NB4 (cell line): ENCODE measurements around the gene NR3C2.

ENCODE experiments used
- MYC ChIP-seq: IDR thresholded peaks from 2 replicates; pipeline ENCODE4 v1.6.1; 2011; ENCODE audit warnings: low read depth, low read length
- POLR2A ChIP-seq: IDR thresholded peaks from 2 replicates; pipeline ENCODE4 v1.6.1; 2011; ENCODE audit warnings: mild to moderate bottlenecking; ENCODE audit not compliant: insufficient read length; ENCODE audit errors: extremely low read depth
- TF ChIP-seq, protein P1 (sequence below): IDR thresholded peaks from 2 replicates; pipeline ENCODE4 v1.6.1; 2011; ENCODE audit warnings: low read depth, low read length
- TF ChIP-seq, protein P2 (sequence below): IDR thresholded peaks from one replicate; pipeline ENCODE4 v1.5.1; 2012; ENCODE audit warnings: low read depth, low read length

DNA sequence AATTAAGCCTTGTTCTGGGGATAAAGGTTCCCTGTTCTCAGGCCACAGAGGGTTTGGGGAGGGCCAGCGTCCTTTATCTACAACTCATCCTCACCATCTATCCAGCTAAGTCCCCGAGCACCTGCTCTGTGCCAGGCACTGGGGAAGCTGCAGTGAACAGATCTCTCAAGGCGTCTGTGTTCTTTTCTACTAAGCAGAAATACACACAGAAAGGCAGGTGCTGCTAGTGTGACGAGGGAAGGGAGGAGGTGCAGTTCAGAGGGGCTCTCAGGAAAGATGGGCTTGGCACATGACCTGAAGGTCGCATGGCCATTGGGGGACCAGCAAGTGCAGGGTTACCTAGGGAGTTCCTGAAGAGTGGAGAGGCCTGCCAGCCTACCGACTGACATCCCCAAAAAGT, 352.2 kb downstream of the NR3C2 start:
- TF ChIP-seq POLR2A = no peak
- TF ChIP-seq, protein P1, sequence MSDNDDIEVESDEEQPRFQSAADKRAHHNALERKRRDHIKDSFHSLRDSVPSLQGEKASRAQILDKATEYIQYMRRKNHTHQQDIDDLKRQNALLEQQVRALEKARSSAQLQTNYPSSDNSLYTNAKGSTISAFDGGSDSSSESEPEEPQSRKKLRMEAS = no peak
- TF ChIP-seq, protein P2, sequence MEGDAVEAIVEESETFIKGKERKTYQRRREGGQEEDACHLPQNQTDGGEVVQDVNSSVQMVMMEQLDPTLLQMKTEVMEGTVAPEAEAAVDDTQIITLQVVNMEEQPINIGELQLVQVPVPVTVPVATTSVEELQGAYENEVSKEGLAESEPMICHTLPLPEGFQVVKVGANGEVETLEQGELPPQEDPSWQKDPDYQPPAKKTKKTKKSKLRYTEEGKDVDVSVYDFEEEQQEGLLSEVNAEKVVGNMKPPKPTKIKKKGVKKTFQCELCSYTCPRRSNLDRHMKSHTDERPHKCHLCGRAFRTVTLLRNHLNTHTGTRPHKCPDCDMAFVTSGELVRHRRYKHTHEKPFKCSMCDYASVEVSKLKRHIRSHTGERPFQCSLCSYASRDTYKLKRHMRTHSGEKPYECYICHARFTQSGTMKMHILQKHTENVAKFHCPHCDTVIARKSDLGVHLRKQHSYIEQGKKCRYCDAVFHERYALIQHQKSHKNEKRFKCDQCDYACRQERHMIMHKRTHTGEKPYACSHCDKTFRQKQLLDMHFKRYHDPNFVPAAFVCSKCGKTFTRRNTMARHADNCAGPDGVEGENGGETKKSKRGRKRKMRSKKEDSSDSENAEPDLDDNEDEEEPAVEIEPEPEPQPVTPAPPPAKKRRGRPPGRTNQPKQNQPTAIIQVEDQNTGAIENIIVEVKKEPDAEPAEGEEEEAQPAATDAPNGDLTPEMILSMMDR = no peak
- TF ChIP-seq MYC = no peak
